Right lobe of liver (tissue), 6 donors: Measurements from ENCODE around the gene SH3RF3. TPM values are rescaled to one million over a fixed set of nuclear protein-coding genes. Genes with fewer than 3 reads are reported as not detected.

Source experiments
- ATAC-seq, 4 donors: fragments of 200-7000 bp; cut with Tn5 transposase; one replicate each; pipeline ENCODE4 v1.9.1; 2020; ENCODE audit warnings: mild to moderate bottlenecking in 4 of 4, moderate library complexity in 4 of 4
- DNase-seq, 3 donors: peaks; one replicate each; pipeline ENCODE4 v3.0.0-alpha.2; 2020
- H3K27ac ChIP-seq, 3 donors: fragments of 200-600 bp; one replicate each; pipeline ENCODE4 v1.8.0; 2022
- H3K27me3 ChIP-seq, 2 donors: fragments of 200-600 bp; one replicate each; pipeline ENCODE4 v1.8.0; 2022
- H3K36me3 ChIP-seq, 4 donors: fragments of 200-600 bp; sonication (generic) in 1 of 4; one replicate each; pipeline versions ENCODE4 v1.5.1 to v1.8.0; 2017 to 2022; ENCODE audit warnings: control low read depth in 1 of 4
- H3K4me1 ChIP-seq, 4 donors: fragments of 200-600 bp; sonication (generic) in 1 of 4; one replicate each; pipeline versions ENCODE4 v1.5.1 to v1.8.0; 2017 to 2022; ENCODE audit warnings: control low read depth in 1 of 4
- H3K4me3 ChIP-seq, 3 donors: fragments of 200-600 bp; one replicate each; pipeline ENCODE4 v1.8.0; 2022
- H3K9me3 ChIP-seq, 4 donors: fragments of 200-600 bp; sonication (generic) in 1 of 4; one replicate each; pipeline versions ENCODE4 v1.5.1 to v1.8.0; 2017 to 2022; ENCODE audit warnings: control low read depth in 1 of 4
- CTCF ChIP-seq, 4 donors: fragments of 200-600 bp in 3 of 4; fragments of 450-650 bp in 1 of 4; IDR thresholded peaks; one replicate each; pipeline versions ENCODE4 v1.5.1 to v1.8.0; 2016 to 2022; ENCODE audit warnings: antibody characterized with exemption in 4 of 4, mild to moderate bottlenecking in 2 of 4
- POLR2A ChIP-seq: fragments of 450-650 bp; IDR thresholded peaks from one replicate; pipeline ENCODE4 v1.6.1; 2017; ENCODE audit warnings: antibody characterized with exemption, mild to moderate bottlenecking
- WGBS: methylation state at CpG from one replicate; pipeline ENCODE4 v1.1.6; 2018; ENCODE audit warnings: low coverage, low lambda C conversion rate; ENCODE audit not compliant: insufficient coverage; ENCODE audit errors: missing lambda C conversion rate; 5-methylcytosine and 5-hydroxymethylcytosine counted together
- intact Hi-C, 2 donors: fragments of 100-400 bp; cut with DNase I; formaldehyde crosslinking; loops; one replicate each; pipeline versions ENCODE4 v1.11.2 to v1.14.1; 2022
- total RNA-seq, 6 experiments: library from RNA; depleted of rRNA in 2 of 6; stranded (reverse); fragments of >200 nt in 2 of 6; fragmentation: NEBNext Ultra II Directional in 3 of 6; extraction: Animal tissue kit (Norgen Biotek cat#: 25700) in 3 of 6; gene quantifications; one replicate each; pipeline versions ENCODE4 v1.1.0 to v1.2.4, GENCODE V29; 2016 to 2023
- donor health status: DM: no; HTN: yes; CAD: no.
- donor health status: DM: no; HTN: no; CAD: no.
- donor health status: DM: no; HTN: no; CAD: no.
- donor health status: DM: no; HTN: yes; CAD: no.
- donor health status: DM: no; HTN: yes; CAD: no.

SH3RF3 gene
- total RNA-seq, 6 experiments from 2014 or later: 0.68 to 1.6 (median 1.2) TPM

- Histone ChIP-seq H3K9me3 (no peaks in the 10 kb centered on the region), H3K36me3 (no peaks in the 10 kb centered on the region), H3K27me3 (no peaks in the 10 kb centered on the region), H3K27ac (no peak overlapping the region), H3K4me3 (no peak overlapping the region), H3K4me1 (no peaks in the 10 kb centered on the region)
- intact Hi-C loops: no loop called here
- ATAC-seq (no peak), DNase-seq (no peak)
- 79% methylated on average over 7 of the region's 8 CpGs for WGBS
- TF ChIP-seq CTCF (IDR thresholded peaks at IDR 0.05): no peak
- no peak for TF ChIP-seq POLR2A
Measured at GRCh38 chr2:109500910-109501309, 371.9 kb downstream of the SH3RF3 start.

- 33% methylated on average over 1 of the region's 21 CpGs for WGBS
- intact Hi-C loops: no loop called here
- DNase-seq: no peak
- no peak for TF ChIP-seq POLR2A
- TF ChIP-seq CTCF (IDR thresholded peaks at IDR 0.05): no peak
- H3K27me3 ChIP-seq: no peaks in the 10 kb centered on the region
- H3K27ac ChIP-seq: no peak overlapping the region
- H3K4me1 ChIP-seq: no peaks in the 10 kb centered on the region
- H3K4me3 ChIP-seq: no peak overlapping the region
- no peaks in the 10 kb centered on the region for H3K36me3 ChIP-seq
- no peaks in the 10 kb centered on the region for H3K9me3 ChIP-seq
- no peak for ATAC-seq
Measured at GRCh38 chr2:109501461-109501860, 372.5 kb downstream of the SH3RF3 start.

- Histone ChIP-seq H3K4me3 (no peak overlapping the region), H3K36me3 (no peaks in the 10 kb centered on the region), H3K27me3 (no peaks in the 10 kb centered on the region), H3K9me3 (no peaks in the 10 kb centered on the region), H3K27ac (no peak overlapping the region), H3K4me1 (no peaks in the 10 kb centered on the region)
- no peak for TF ChIP-seq POLR2A
- no peak for TF ChIP-seq CTCF (IDR thresholded peaks at IDR 0.05)
- ATAC-seq (no peak), DNase-seq (no peak)
- intact Hi-C loops: no loop called here
- 37% methylated on average over 5 of the region's 5 CpGs for WGBS
Measured at GRCh38 chr2:109503191-109503590, 374.2 kb downstream of the SH3RF3 start.

- TF ChIP-seq CTCF (IDR thresholded peaks at IDR 0.05) (no peak), POLR2A (no peak)
- DNase-seq (no peak), ATAC-seq (no peak)
- peaks cover 0 to 15% (median 3%) of the 10 kb centered on the region in 4 donors for H3K4me1 ChIP-seq
- no peak overlapping the region for H3K4me3 ChIP-seq
- no peaks in the 10 kb centered on the region for H3K9me3 ChIP-seq
- intact Hi-C loops: loop anchor here in 1 of 2 donors (5.0 kb wide), 1 partner anchor 385 kb away; no protein-coding TSS in a partner anchor
- 6% methylated on average over 3 of the region's 7 CpGs for WGBS
- H3K27me3 ChIP-seq: no peaks in the 10 kb centered on the region
- no peaks in the 10 kb centered on the region for H3K36me3 ChIP-seq
- no peak overlapping the region for H3K27ac ChIP-seq
Measured at GRCh38 chr2:109507217-109507616, 378.2 kb downstream of the SH3RF3 start.

GRCh38 chr2:109507828-109508227, 378.8 kb downstream of the SH3RF3 start:
- Histone ChIP-seq H3K9me3 (no peaks in the 10 kb centered on the region), H3K4me1 (peaks cover 0 to 15% (median 3%) of the 10 kb centered on the region in 4 donors), H3K27me3 (no peaks in the 10 kb centered on the region), H3K36me3 (no peaks in the 10 kb centered on the region), H3K27ac (no peak overlapping the region), H3K4me3 (no peak overlapping the region)
- TF ChIP-seq POLR2A (no peak), CTCF (IDR thresholded peaks at IDR 0.05) (no peak)
- no peak for DNase-seq
- ATAC-seq: no peak
- 80% methylated on average over 3 of the region's 6 CpGs for WGBS
- intact Hi-C loops: loop anchor here in 1 of 2 donors (5.0 kb wide), 1 partner anchor 386 kb away; no protein-coding TSS in a partner anchor
